Measurements from ENCODE around the gene CX3CL1. TPM values are rescaled to one million over a fixed set of nuclear protein-coding genes. Genes with fewer than 3 reads are reported as not detected.
"Not testable (repeated sequence)": the region's sequence is repeated elsewhere in the genome, so short reads cannot be mapped to it uniquely, and the experiment has no call there.

The CX3CL1 gene
- 6.7 TPM for polyA plus RNA-seq (2013, experiment 1 of 2)
- 3.8 TPM for polyA plus RNA-seq (2013, experiment 2 of 2)

- no peaks in the 10 kb centered on the region for H3K36me3 ChIP-seq (ENCODE audit: control insufficient read depth, insufficient read depth, low read length)
- H3K4me3 ChIP-seq (ENCODE audit: extremely low read depth, insufficient read depth, low read length, poor library complexity, severe bottlenecking), result peak within 1 kb of the TSS; percentile 31
- 21 to 32% methylated on average over 22 of the region's 23 CpGs for WGBS, 2 experiments (ENCODE audit: insufficient coverage in 2 of 2)
- peak within 1 kb of the TSS; percentile 62 for H3K27ac ChIP-seq (ENCODE audit: low read depth, low read length, severe bottlenecking)
- no peaks in the 10 kb centered on the region for H3K9me3 ChIP-seq (ENCODE audit: control insufficient read depth, low read length)
- peaks cover 32% of the 10 kb centered on the region for H3K4me1 ChIP-seq (ENCODE audit: control insufficient read depth, insufficient read depth, low read length, poor library complexity, severe bottlenecking)
Observed at GRCh38 chr16:57372372-57373116, at the start of gene CX3CL1. TSS of gene CX3CL1 (plus strand) at chr16:57372490. CDS start at chr16:57372569, 79 bp downstream.

GRCh38 chr16:57324749-57325148 lies 47.5 kb upstream of the CX3CL1 start:
- no peaks in the 10 kb centered on the region for H3K4me1 ChIP-seq (ENCODE audit: control insufficient read depth, insufficient read depth, low read length, poor library complexity, severe bottlenecking)
- no peak overlapping the region for H3K27ac ChIP-seq (ENCODE audit: low read depth, low read length, severe bottlenecking)

GRCh38 chr16:57325458-57325857 lies 46.8 kb upstream of the CX3CL1 start:
- Histone ChIP-seq H3K4me1 (ENCODE audit: control insufficient read depth, insufficient read depth, low read length, poor library complexity, severe bottlenecking) (no peaks in the 10 kb centered on the region), H3K27ac (ENCODE audit: low read depth, low read length, severe bottlenecking) (no peak overlapping the region), H3K4me3 (ENCODE audit: extremely low read depth, insufficient read depth, low read length, poor library complexity, severe bottlenecking) (no peak overlapping the region), H3K36me3 (ENCODE audit: control insufficient read depth, insufficient read depth, low read length) (no peaks in the 10 kb centered on the region), H3K9me3 (ENCODE audit: control insufficient read depth, low read length) (peaks cover 8% of the 10 kb centered on the region)
- 40% methylated on average over 1 of the region's 1 CpG; no CpG with 5 or more reads in 1 of the 2 experiments for WGBS, 2 experiments (ENCODE audit: insufficient coverage in 2 of 2)

More at GRCh38 chr16:57324749-57325148, 47.5 kb upstream of the CX3CL1 start:
- whole genome bisulfite sequencing, 2 experiments (ENCODE audit: insufficient coverage in 2 of 2), result 71% methylated on average over 1 of the region's 2 CpGs; no CpG with 5 or more reads in 1 of the 2 experiments
- H3K9me3 ChIP-seq (ENCODE audit: control insufficient read depth, low read length), result peaks cover 8% of the 10 kb centered on the region
- no peaks in the 10 kb centered on the region for H3K36me3 ChIP-seq (ENCODE audit: control insufficient read depth, insufficient read depth, low read length)
- no peak overlapping the region for H3K4me3 ChIP-seq (ENCODE audit: extremely low read depth, insufficient read depth, low read length, poor library complexity, severe bottlenecking)

- no peaks in the 10 kb centered on the region for H3K36me3 ChIP-seq (ENCODE audit: control insufficient read depth, insufficient read depth, low read length)
- H3K4me1 ChIP-seq (ENCODE audit: control insufficient read depth, insufficient read depth, low read length, poor library complexity, severe bottlenecking), result no peaks in the 10 kb centered on the region
- no peak overlapping the region for H3K4me3 ChIP-seq (ENCODE audit: extremely low read depth, insufficient read depth, low read length, poor library complexity, severe bottlenecking)
- H3K27ac ChIP-seq (ENCODE audit: low read depth, low read length, severe bottlenecking), result no peak overlapping the region
- H3K9me3 ChIP-seq (ENCODE audit: control insufficient read depth, low read length), result peaks cover 8% of the 10 kb centered on the region
- 92 to 96% methylated on average over 2 to 3 of the region's 8 CpGs for WGBS, 2 experiments (ENCODE audit: insufficient coverage in 2 of 2)
Observed at GRCh38 chr16:57329718-57330327, 42.5 kb upstream of the CX3CL1 start.

DNA sequence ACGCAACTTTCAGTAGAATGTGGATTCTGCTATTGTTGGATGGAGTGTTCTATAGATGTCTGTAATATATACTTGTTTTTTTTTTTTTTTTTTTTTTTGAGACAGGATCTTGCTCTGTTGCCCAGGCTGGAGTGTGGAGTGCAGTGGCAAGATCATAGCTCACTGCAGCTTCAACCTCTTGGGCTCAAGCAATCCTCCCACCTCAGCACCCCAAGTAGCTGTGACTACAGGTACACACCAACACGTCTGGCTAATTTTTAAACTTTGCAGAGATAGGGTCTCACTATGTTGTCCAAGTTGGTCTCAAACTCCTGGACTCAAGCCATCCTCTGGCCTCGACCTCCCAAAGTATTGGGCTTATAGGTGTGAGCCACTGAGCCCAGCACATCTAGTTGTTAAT lies 40.9 kb upstream of the CX3CL1 start:
- peaks cover 2% of the 10 kb centered on the region for H3K9me3 ChIP-seq (ENCODE audit: control insufficient read depth, low read length)
- WGBS, 2 experiments (ENCODE audit: insufficient coverage in 2 of 2), result 90 to 94% methylated on average over 2 of the region's 3 CpGs
- H3K36me3 ChIP-seq (ENCODE audit: control insufficient read depth, insufficient read depth, low read length), result no peaks in the 10 kb centered on the region
- no peak overlapping the region for H3K4me3 ChIP-seq (ENCODE audit: extremely low read depth, insufficient read depth, low read length, poor library complexity, severe bottlenecking)
- no peaks in the 10 kb centered on the region for H3K4me1 ChIP-seq (ENCODE audit: control insufficient read depth, insufficient read depth, low read length, poor library complexity, severe bottlenecking)
- H3K27ac ChIP-seq (ENCODE audit: low read depth, low read length, severe bottlenecking), result no peak overlapping the region

GRCh38 chr16:57333402-57333801 lies 38.9 kb upstream of the CX3CL1 start:
- Histone ChIP-seq H3K36me3 (ENCODE audit: control insufficient read depth, insufficient read depth, low read length) (no peaks in the 10 kb centered on the region), H3K4me3 (ENCODE audit: extremely low read depth, insufficient read depth, low read length, poor library complexity, severe bottlenecking) (no peak overlapping the region), H3K9me3 (ENCODE audit: control insufficient read depth, low read length) (no peaks in the 10 kb centered on the region), H3K27ac (ENCODE audit: low read depth, low read length, severe bottlenecking) (no peak overlapping the region), H3K4me1 (ENCODE audit: control insufficient read depth, insufficient read depth, low read length, poor library complexity, severe bottlenecking) (no peaks in the 10 kb centered on the region)
- no CpG with 5 or more reads among the region's 1 CpG for WGBS, 2 experiments (ENCODE audit: insufficient coverage in 2 of 2)

DNA sequence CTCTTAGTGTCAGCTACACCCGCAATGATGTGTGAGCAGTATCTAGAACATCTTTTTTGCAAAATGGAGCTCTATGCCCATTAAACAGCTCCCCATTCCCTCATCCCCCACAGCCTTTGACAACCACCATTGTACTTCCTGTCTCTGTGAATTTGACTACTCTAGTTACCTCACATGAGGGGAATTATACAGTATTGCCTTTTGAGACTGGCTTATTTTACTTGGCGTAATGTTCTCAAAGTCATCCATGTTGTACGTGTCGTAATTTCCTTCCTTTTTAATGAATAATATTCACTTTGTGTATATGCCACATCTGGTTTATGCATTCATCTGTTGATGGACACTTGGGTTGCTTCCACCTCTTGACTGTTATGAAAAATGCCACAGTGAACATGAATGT lies 36.9 kb upstream of the CX3CL1 start:
- H3K4me1 ChIP-seq (ENCODE audit: control insufficient read depth, insufficient read depth, low read length, poor library complexity, severe bottlenecking), result no peaks in the 10 kb centered on the region
- no peaks in the 10 kb centered on the region for H3K9me3 ChIP-seq (ENCODE audit: control insufficient read depth, low read length)
- H3K36me3 ChIP-seq (ENCODE audit: control insufficient read depth, insufficient read depth, low read length), result no peaks in the 10 kb centered on the region
- no peak overlapping the region for H3K4me3 ChIP-seq (ENCODE audit: extremely low read depth, insufficient read depth, low read length, poor library complexity, severe bottlenecking)
- 100% methylated on average over 1 of the region's 4 CpGs for WGBS, 2 experiments (ENCODE audit: insufficient coverage in 2 of 2)
- H3K27ac ChIP-seq (ENCODE audit: low read depth, low read length, severe bottlenecking), result no peak overlapping the region

DNA sequence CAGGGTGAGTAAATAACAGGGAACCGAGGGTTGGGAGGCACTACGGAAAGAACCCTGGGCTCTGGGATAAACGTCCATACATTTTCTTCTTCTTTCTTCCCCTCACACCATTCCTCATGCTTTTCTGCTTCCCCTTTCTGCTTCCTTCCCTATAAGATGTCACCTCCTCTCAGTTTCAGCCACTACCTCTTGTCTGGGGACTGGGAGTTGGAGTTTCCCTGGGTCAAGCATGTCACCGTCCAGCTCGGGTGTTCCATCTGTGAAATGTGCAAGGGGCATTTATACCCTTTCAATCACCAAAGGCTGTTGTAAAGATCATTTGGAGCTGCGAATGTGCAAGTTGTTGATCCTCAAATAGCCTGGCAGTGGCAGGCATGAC lies 31.2 kb upstream of the CX3CL1 start:
- Histone ChIP-seq H3K36me3 (ENCODE audit: control insufficient read depth, insufficient read depth, low read length) (no peaks in the 10 kb centered on the region), H3K4me3 (ENCODE audit: extremely low read depth, insufficient read depth, low read length, poor library complexity, severe bottlenecking) (no peak overlapping the region), H3K27ac (ENCODE audit: low read depth, low read length, severe bottlenecking) (no peak overlapping the region), H3K4me1 (ENCODE audit: control insufficient read depth, insufficient read depth, low read length, poor library complexity, severe bottlenecking) (peaks cover 6% of the 10 kb centered on the region), H3K9me3 (ENCODE audit: control insufficient read depth, low read length) (no peaks in the 10 kb centered on the region)
- 90 to 92% methylated on average over 4 to 6 of the region's 6 CpGs for WGBS, 2 experiments (ENCODE audit: insufficient coverage in 2 of 2)

DNA sequence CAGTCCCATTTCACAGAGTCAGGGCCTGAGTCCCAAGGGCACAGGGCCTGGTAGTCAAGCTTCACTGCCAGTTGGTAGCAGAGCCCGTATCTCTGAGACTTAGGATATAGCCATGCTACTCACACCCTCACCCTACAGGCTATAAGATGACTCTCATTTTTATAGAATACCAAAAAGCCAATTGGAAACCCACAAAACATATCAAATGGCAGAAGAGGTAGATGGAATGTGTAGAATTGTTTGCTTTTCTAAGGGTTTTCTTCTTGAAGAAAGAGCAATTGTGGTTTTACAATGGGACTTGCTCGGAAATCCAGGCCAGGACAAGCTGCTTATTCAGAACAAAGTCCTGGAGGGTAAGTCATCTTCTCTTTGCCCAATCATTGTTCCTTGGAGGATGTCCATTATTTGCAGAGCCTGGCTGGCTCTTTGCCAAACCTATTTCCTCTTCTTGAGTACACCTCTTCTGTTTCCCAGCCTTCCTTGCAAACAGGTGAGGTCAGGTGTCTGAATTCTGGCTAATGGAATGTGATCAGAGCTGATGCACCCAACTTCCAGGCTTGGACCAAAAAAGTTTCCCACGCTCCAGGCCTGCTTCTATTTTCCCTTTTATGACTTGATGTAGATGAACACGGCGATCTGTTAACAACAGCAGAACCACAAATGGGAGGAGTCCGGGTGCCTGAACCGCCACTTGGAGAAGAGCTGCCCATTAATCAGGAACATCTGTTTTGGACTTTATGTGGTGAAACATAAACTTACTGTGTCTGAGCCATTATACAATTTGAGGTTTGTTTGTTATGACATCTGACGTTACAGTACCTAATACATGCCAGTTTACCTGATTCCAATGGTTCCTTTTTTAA lies 30.6 kb upstream of the CX3CL1 start:
- Histone ChIP-seq H3K36me3 (ENCODE audit: control insufficient read depth, insufficient read depth, low read length) (no peaks in the 10 kb centered on the region), H3K4me1 (ENCODE audit: control insufficient read depth, insufficient read depth, low read length, poor library complexity, severe bottlenecking) (peaks cover 6% of the 10 kb centered on the region), H3K4me3 (ENCODE audit: extremely low read depth, insufficient read depth, low read length, poor library complexity, severe bottlenecking) (no peak overlapping the region), H3K27ac (ENCODE audit: low read depth, low read length, severe bottlenecking) (no peak overlapping the region), H3K9me3 (ENCODE audit: control insufficient read depth, low read length) (no peaks in the 10 kb centered on the region)
- 85 to 93% methylated on average over 7 of the region's 8 CpGs for WGBS, 2 experiments (ENCODE audit: insufficient coverage in 2 of 2)

- H3K9me3 ChIP-seq (ENCODE audit: control insufficient read depth, low read length); H3K36me3 ChIP-seq (ENCODE audit: control insufficient read depth, insufficient read depth, low read length); H3K4me3 ChIP-seq (ENCODE audit: extremely low read depth, insufficient read depth, low read length, poor library complexity, severe bottlenecking); H3K27ac ChIP-seq (ENCODE audit: low read depth, low read length, severe bottlenecking); H3K4me1 ChIP-seq (ENCODE audit: control insufficient read depth, insufficient read depth, low read length, poor library complexity, severe bottlenecking): not testable (repeated sequence)
- WGBS, 2 experiments (ENCODE audit: insufficient coverage in 2 of 2), result 90 to 98% methylated on average over 8 to 9 of the region's 9 CpGs
Observed at GRCh38 chr16:57342606-57343005, 29.7 kb upstream of the CX3CL1 start.
